ENCODE results near the gene MC2R.
A peak's percentile ranks its signal among the peaks of the same experiment; 100 is the strongest.

MC2R gene

GRCh38 chr18:13912601-13913000 is 2.7 kb downstream of the MC2R start:
- 0 out of 3 replicates have a peak, but pooled peaks have one; percentile 33 for ATAC-seq

GRCh38 chr18:13910986-13911385 is 4.3 kb downstream of the MC2R start:
- no peak for ATAC-seq
- TF ChIP-seq SNAI2 (CRISPR knock-in tag; IDR thresholded peaks at IDR 0.05) (no peak), ZC3H10 (CRISPR knock-in tag; IDR thresholded peaks at IDR 0.05) (no peak), PPARA (CRISPR knock-in tag; IDR thresholded peaks at IDR 0.05; ENCODE audit: borderline replicate concordance) (no peak), TSHZ2 (CRISPR knock-in tag; IDR thresholded peaks at IDR 0.05) (no peak), ISL1 (CRISPR knock-in tag; IDR thresholded peaks at IDR 0.05) (no peak), ZNF8 (CRISPR knock-in tag; IDR thresholded peaks at IDR 0.05) (no peak), BACH2 (CRISPR knock-in tag; IDR thresholded peaks at IDR 0.05; ENCODE audit: borderline replicate concordance) (no peak), CSDC2 (CRISPR knock-in tag; IDR thresholded peaks at IDR 0.05) (no peak), OSR1 (CRISPR knock-in tag; IDR thresholded peaks at IDR 0.05) (no peak), GLIS3 (CRISPR knock-in tag; IDR thresholded peaks at IDR 0.05) (no peak), CSRNP3 (CRISPR knock-in tag; IDR thresholded peaks at IDR 0.05) (no peak), TCF4 (CRISPR knock-in tag; IDR thresholded peaks at IDR 0.05; ENCODE audit: borderline replicate concordance) (no peak), ZFP30 (CRISPR knock-in tag; IDR thresholded peaks at IDR 0.05) (no peak)

More at GRCh38 chr18:13912601-13913000, 2.7 kb downstream of the MC2R start:
- TF ChIP-seq PPARA (CRISPR knock-in tag; IDR thresholded peaks at IDR 0.05; ENCODE audit: borderline replicate concordance) (no peak), ISL1 (CRISPR knock-in tag; IDR thresholded peaks at IDR 0.05) (no peak), CSRNP3 (CRISPR knock-in tag; IDR thresholded peaks at IDR 0.05) (no peak), CREB5 (CRISPR knock-in tag; IDR thresholded peaks at IDR 0.05; ENCODE audit: low read depth) (no peak), SNAI2 (CRISPR knock-in tag; IDR thresholded peaks at IDR 0.05) (no peak), TCF4 (CRISPR knock-in tag; IDR thresholded peaks at IDR 0.05; ENCODE audit: borderline replicate concordance) (no peak), TOX (CRISPR knock-in tag; IDR thresholded peaks at IDR 0.05; ENCODE audit: borderline replicate concordance) (no peak), CSDC2 (CRISPR knock-in tag; IDR thresholded peaks at IDR 0.05) (no peak), ZFP3 (CRISPR knock-in tag; IDR thresholded peaks at IDR 0.05) (no peak), ZC3H10 (CRISPR knock-in tag; IDR thresholded peaks at IDR 0.05) (no peak), ZFP30 (CRISPR knock-in tag; IDR thresholded peaks at IDR 0.05) (no peak)

- no peak for ATAC-seq
- TF ChIP-seq POU6F1 (CRISPR knock-in tag; IDR thresholded peaks at IDR 0.05; ENCODE audit: borderline replicate concordance, low read depth) (no peak), ESRRG (CRISPR knock-in tag; IDR thresholded peaks at IDR 0.05) (no peak), ARNTL (CRISPR knock-in tag; IDR thresholded peaks at IDR 0.05; ENCODE audit: borderline replicate concordance, low read depth) (no peak), RARB (CRISPR knock-in tag; IDR thresholded peaks at IDR 0.05) (no peak), ZNF70 (CRISPR knock-in tag; IDR thresholded peaks at IDR 0.05) (no peak), ZFP30 (CRISPR knock-in tag; IDR thresholded peaks at IDR 0.05) (no peak), ZNF565 (CRISPR knock-in tag; conservative IDR thresholded peaks at IDR 0.05; ENCODE audit: low read depth) (no peak), CSDC2 (CRISPR knock-in tag; IDR thresholded peaks at IDR 0.05) (no peak), TCF4 (CRISPR knock-in tag; IDR thresholded peaks at IDR 0.05; ENCODE audit: borderline replicate concordance) (no peak), PPARA (CRISPR knock-in tag; IDR thresholded peaks at IDR 0.05; ENCODE audit: borderline replicate concordance) (no peak), TSHZ2 (CRISPR knock-in tag; IDR thresholded peaks at IDR 0.05) (no peak), ZC3H10 (CRISPR knock-in tag; IDR thresholded peaks at IDR 0.05) (no peak)
Measured at GRCh38 chr18:13910501-13910900, 4.8 kb downstream of the MC2R start.

All from SK-N-SH treated with all-trans-retinoic acid at 6 μM for 48 hours (cell line).